ENCODE results near the gene SEMA3C. TPM values are rescaled to one million over a fixed set of nuclear protein-coding genes. Genes with fewer than 3 reads are reported as not detected.

SEMA3C gene
- total RNA-seq, 2 experiments from 2014 or later = not detected

DNA sequence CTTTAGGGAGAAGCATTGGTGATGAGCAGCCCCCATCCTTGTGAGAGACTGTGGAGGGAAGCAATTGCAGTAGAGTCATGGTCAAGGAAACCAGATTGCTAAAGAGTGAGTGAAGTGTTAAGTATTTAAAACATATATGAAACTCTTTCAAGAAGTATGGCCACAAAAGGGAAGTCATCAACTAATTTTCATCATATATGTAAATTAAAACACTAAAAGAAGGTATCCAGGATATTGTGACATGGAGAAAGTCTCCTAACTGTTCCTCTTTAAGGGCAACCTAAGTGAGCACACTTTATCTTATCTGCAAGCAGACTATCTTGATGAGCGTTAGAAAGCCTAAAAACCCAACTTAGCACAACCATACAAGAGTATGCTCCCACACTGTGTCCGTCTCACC lies 210.7 kb downstream of the SEMA3C start:
- H3K9me3 Mint-ChIP-seq = no peaks in the 10 kb centered on the region
- ChIA-PET CTCF (no interaction called here), POLR2A (no interaction called here)
- ATAC-seq (no peak), DNase-seq (no peak)
- H3K36me3 Mint-ChIP-seq (ENCODE audit: low read depth) = no peaks in the 10 kb centered on the region
- no peak overlapping the region for H3K27ac Mint-ChIP-seq
- intact Hi-C loops (cut with micrococcal nuclease) = no loop called here
- H3K4me1 Mint-ChIP-seq (ENCODE audit: low read depth) = no peaks in the 10 kb centered on the region
- TF ChIP-seq CTCF (IDR thresholded peaks at IDR 0.05) = no peak
- H3K4me3 Mint-ChIP-seq = no peak overlapping the region
- H3K27me3 Mint-ChIP-seq = no peaks in the 10 kb centered on the region

- no peaks in the 10 kb centered on the region for H3K27me3 Mint-ChIP-seq
- TF ChIP-seq CTCF (IDR thresholded peaks at IDR 0.05) = no peak
- H3K4me1 Mint-ChIP-seq (ENCODE audit: low read depth) = no peaks in the 10 kb centered on the region
- DNase-seq (no peak), ATAC-seq (no peak)
- ChIA-PET POLR2A (no interaction called here), CTCF (no interaction called here)
- no peaks in the 10 kb centered on the region for H3K9me3 Mint-ChIP-seq
- intact Hi-C loops (cut with micrococcal nuclease) = no loop called here
- no peak overlapping the region for H3K27ac Mint-ChIP-seq
- H3K36me3 Mint-ChIP-seq (ENCODE audit: low read depth) = no peaks in the 10 kb centered on the region
- no peak overlapping the region for H3K4me3 Mint-ChIP-seq
Measured at GRCh38 chr7:80707318-80707717, 211.5 kb downstream of the SEMA3C start.

DNA sequence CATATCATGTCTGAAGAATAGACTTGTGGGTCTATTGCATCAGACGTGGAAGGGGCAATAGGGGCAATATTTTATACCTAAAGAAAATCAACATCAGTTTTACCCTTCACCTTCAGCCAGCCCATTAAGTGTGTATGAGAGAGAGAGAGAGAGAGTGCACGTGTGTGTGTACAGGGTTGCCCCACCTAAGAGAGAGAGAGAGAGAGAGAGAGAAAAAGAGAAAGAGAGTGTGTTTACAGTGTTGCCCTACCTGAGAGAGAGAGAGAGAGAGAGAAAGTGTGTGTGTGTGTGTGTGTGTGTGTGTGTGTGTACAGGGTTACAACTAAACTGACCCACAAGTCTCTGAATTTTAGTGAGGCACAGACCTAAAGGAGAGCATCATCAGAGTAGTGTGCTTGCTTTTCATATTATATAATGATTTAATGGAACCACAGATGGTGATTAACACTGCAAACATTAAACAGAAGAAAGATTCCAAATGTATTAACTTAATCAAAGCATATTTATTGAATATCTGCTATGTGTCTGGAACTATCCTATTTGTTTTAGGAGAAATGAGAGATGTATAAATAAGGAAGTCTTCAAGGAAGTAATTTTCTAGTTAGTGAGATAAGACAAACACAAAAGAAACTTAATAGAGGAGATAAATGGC lies 213.6 kb downstream of the SEMA3C start:
- Mint-ChIP-seq H3K27me3 (no peaks in the 10 kb centered on the region), H3K27ac (no peak overlapping the region), H3K4me3 (no peak overlapping the region), H3K36me3 (ENCODE audit: low read depth) (no peaks in the 10 kb centered on the region), H3K4me1 (ENCODE audit: low read depth) (no peaks in the 10 kb centered on the region), H3K9me3 (no peaks in the 10 kb centered on the region)
- ATAC-seq (no peak), DNase-seq (no peak)
- intact Hi-C loops (cut with micrococcal nuclease) = no loop called here
- no peak for TF ChIP-seq CTCF (IDR thresholded peaks at IDR 0.05)
- ChIA-PET CTCF (no interaction called here), POLR2A (no interaction called here)

GRCh38 chr7:80703272-80703671 lies 215.6 kb downstream of the SEMA3C start:
- intact Hi-C loops (cut with micrococcal nuclease) = no loop called here
- Mint-ChIP-seq H3K36me3 (ENCODE audit: low read depth) (no peaks in the 10 kb centered on the region), H3K27me3 (no peaks in the 10 kb centered on the region), H3K27ac (no peak overlapping the region), H3K4me3 (no peak overlapping the region), H3K4me1 (ENCODE audit: low read depth) (no peaks in the 10 kb centered on the region), H3K9me3 (no peaks in the 10 kb centered on the region)
- ChIA-PET POLR2A (no interaction called here), CTCF (no interaction called here)
- no peak for ATAC-seq
- no peak for DNase-seq
- no peak for TF ChIP-seq CTCF (IDR thresholded peaks at IDR 0.05)

DNA sequence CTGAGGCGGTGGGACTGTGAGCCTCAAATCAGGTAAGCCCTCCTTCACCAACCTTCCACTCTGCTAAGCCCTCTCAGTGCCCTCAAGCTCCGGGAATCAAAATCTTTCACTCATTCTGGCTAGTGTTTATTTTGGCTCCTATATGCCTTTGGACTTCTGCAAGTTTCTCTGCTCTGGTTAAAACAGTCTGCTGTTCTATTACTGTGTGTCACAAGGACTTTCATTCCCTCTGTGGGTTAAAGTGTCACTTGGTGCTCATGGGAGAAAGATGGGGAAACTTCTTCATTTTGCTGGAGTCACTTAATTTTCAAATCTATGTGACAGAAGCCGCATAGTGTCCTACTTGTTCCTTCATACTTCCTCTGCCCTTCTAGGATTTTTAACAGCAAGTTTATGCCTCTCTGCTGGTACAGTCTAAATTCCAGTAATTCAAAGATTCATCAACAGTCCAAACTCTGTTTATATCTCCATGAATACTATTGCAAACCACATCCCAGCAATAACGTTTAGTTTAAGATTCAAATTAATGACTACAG lies 219.1 kb downstream of the SEMA3C start:
- Mint-ChIP-seq H3K4me1 (ENCODE audit: low read depth) (no peaks in the 10 kb centered on the region), H3K36me3 (ENCODE audit: low read depth) (no peaks in the 10 kb centered on the region), H3K9me3 (no peaks in the 10 kb centered on the region), H3K4me3 (no peak overlapping the region), H3K27me3 (no peaks in the 10 kb centered on the region), H3K27ac (no peak overlapping the region)
- ChIA-PET CTCF (no interaction called here), POLR2A (no interaction called here)
- no peak for TF ChIP-seq CTCF (IDR thresholded peaks at IDR 0.05)
- intact Hi-C loops (cut with micrococcal nuclease) = loop anchor here (2.0 kb wide), 1 partner anchor 769 kb away; no protein-coding TSS in a partner anchor
- ATAC-seq = no peak
- no peak for DNase-seq
